HepG2 (cell line): ENCODE data around the gene S100A9. TPM values are rescaled to one million over a fixed set of nuclear protein-coding genes. Genes with fewer than 3 reads are reported as not detected.

Source experiments
- ATAC-seq: fragments of 200-7000 bp; cut with Tn5 transposase; 3 replicates; pipeline ENCODE4 v1.9.1; 2020; ENCODE audit warnings: mild to moderate bottlenecking, moderate library complexity
- BruUV-seq: library from RNA; stranded (reverse); fragments of 400-500 nt; replicated peaks from 2 replicates; lab custom pipeline; 2021; lab: Mats Ljungman, UMichigan
- CTCF ChIA-PET: fragments of 300-600 bp; formaldehyde crosslinking; extraction: SDS; loops from one replicate; lab custom pipeline; 2021; ENCODE audit warnings: low total read pairs, inconsistent platforms, low intra/inter-chr PET ratio; lab: Yijun Ruan, JAX
- POLR2A ChIA-PET: fragments of 350-600 bp; sonication (Branson Sonifier 250); formaldehyde crosslinking; loops from one replicate; lab custom pipeline; 2020; ENCODE audit warnings: antibody characterized with exemption, inconsistent platforms; lab: Yijun Ruan, JAX
- DNase-seq: peaks from one replicate; pipeline ENCODE4 v3.0.0-alpha.2; 2015; ENCODE audit warnings: low spot score
- FAIRE-seq: peaks from 3 replicates; lab custom pipeline; 2011; peaks lifted over from hg19 to GRCh38; lab: Jason Lieb, UNC
- H2AFZ ChIP-seq: one replicate; pipeline ENCODE4 v1.6.1; 2011; ENCODE audit warnings: low read length, inconsistent platforms
- H3K27ac ChIP-seq: fragments of 300-600 bp; 3 replicates; pipeline ENCODE4 v1.8.0; 2011; ENCODE audit warnings: mixed run types, mild to moderate bottlenecking, mixed read lengths, low read length, inconsistent platforms; ENCODE audit not compliant: insufficient read depth; ENCODE audit errors: extremely low read length
- H3K27me3 ChIP-seq, 2 experiments: fragments of 200-600 bp in 1 of 2; 2 replicates in 1 of 2; 3 replicates in 1 of 2; pipeline versions ENCODE4 v1.6.0 to v1.8.0; 2011; ENCODE audit warnings: low read length in 2 of 2, mild to moderate bottlenecking in 2 of 2, moderate library complexity in 2 of 2, inconsistent platforms in 1 of 2; ENCODE audit not compliant: insufficient read depth in 2 of 2, control insufficient read depth in 1 of 2
- H3K36me3 ChIP-seq, 2 experiments: fragments of 200-600 bp in 1 of 2; replicated peaks in 1 of 2; 2 replicates in 1 of 2; 3 replicates in 1 of 2; pipeline versions ENCODE4 v1.5.1 to v1.8.0; 2011; ENCODE audit warnings: low read length in 2 of 2, inconsistent platforms in 1 of 2; ENCODE audit not compliant: insufficient read depth in 2 of 2, control insufficient read depth in 1 of 2
- H3K4me1 ChIP-seq: 2 replicates; pipeline ENCODE4 v1.5.1; 2012; ENCODE audit warnings: low read length, inconsistent platforms; ENCODE audit not compliant: insufficient read depth
- H3K4me2 ChIP-seq: 2 replicates; pipeline ENCODE4 v1.6.0; 2011; ENCODE audit warnings: low read depth, low read length, inconsistent platforms
- H3K4me3 ChIP-seq, 3 experiments: fragments of 200-600 bp in 1 of 3; sonication (generic), shearing (Covaris generic) in 1 of 3; replicated peaks in 1 of 3; 2 replicates each; pipeline ENCODE4 v1.5.1; 2011 to 2016; ENCODE audit warnings: low read length in 3 of 3, inconsistent platforms in 2 of 3, low read depth in 2 of 3, mild to moderate bottlenecking in 2 of 3, control low read depth in 1 of 3, mixed read lengths in 1 of 3; ENCODE audit not compliant: insufficient read depth in 1 of 3
- H3K79me2 ChIP-seq: one replicate; pipeline ENCODE4 v1.6.1; 2011; ENCODE audit warnings: low read length, inconsistent platforms; ENCODE audit not compliant: insufficient read depth
- H3K9ac ChIP-seq: 2 replicates; pipeline ENCODE4 v1.6.0; 2011; ENCODE audit warnings: mild to moderate bottlenecking, low read depth, low read length, inconsistent platforms; ENCODE audit not compliant: insufficient read depth
- H3K9me3 ChIP-seq: 2 replicates; pipeline ENCODE4 v1.5.1; 2012; ENCODE audit warnings: mild to moderate bottlenecking, low read length
- H4K20me1 ChIP-seq: 2 replicates; pipeline ENCODE4 v1.6.0; 2011; ENCODE audit warnings: inconsistent platforms, mild to moderate bottlenecking, low read length, moderate library complexity; ENCODE audit not compliant: insufficient read depth
- HES4 ChIP-seq: sonication (generic); formaldehyde crosslinking; IDR thresholded peaks from 2 replicates; pipeline ENCODE4 v1.9.0; 2021; ENCODE audit warnings: mild to moderate bottlenecking, missing genetic modification reagents, borderline replicate concordance
- MED8 ChIP-seq: sonication (generic); formaldehyde crosslinking; IDR thresholded peaks from 2 replicates; pipeline ENCODE4 v1.8.1; 2023; ENCODE audit warnings: mild to moderate bottlenecking, missing genetic modification reagents; ENCODE audit not compliant: insufficient replicate concordance
- SAFB2 ChIP-seq: sonication (generic); formaldehyde crosslinking; IDR thresholded peaks from 2 replicates; pipeline ENCODE4 v1.5.1; 2020; ENCODE audit warnings: missing genetic modification reagents, low read depth, mild to moderate bottlenecking, borderline replicate concordance
- XBP1 ChIP-seq: sonication (generic); formaldehyde crosslinking; IDR thresholded peaks from 2 replicates; pipeline ENCODE4 v1.5.0; 2020; ENCODE audit warnings: missing genetic modification reagents
- ZBTB3 ChIP-seq: sonication (generic); formaldehyde crosslinking; IDR thresholded peaks from 2 replicates; pipeline ENCODE4 v1.4.0; 2020; ENCODE audit warnings: low read depth, mild to moderate bottlenecking, moderate library complexity, missing genetic modification reagents, borderline replicate concordance
- ZFX ChIP-seq: sonication (generic); formaldehyde crosslinking; IDR thresholded peaks from 2 replicates; pipeline ENCODE4 v1.4.0; 2020; ENCODE audit warnings: mild to moderate bottlenecking, low read depth, missing genetic modification reagents, moderate library complexity
- ZNF253 ChIP-seq: sonication (generic); formaldehyde crosslinking; IDR thresholded peaks from 2 replicates; pipeline ENCODE4 v1.8.0; 2022; ENCODE audit warnings: mild to moderate bottlenecking, missing genetic modification reagents, borderline replicate concordance
- ZNF441 ChIP-seq: sonication (generic); formaldehyde crosslinking; IDR thresholded peaks from 2 replicates; pipeline ENCODE4 v1.7.0; 2021; ENCODE audit warnings: missing genetic modification reagents, borderline replicate concordance
- ZNF746 ChIP-seq: sonication (generic); formaldehyde crosslinking; IDR thresholded peaks from 2 replicates; pipeline ENCODE4 v1.8.0; 2022; ENCODE audit warnings: mild to moderate bottlenecking, missing genetic modification reagents
- ZNF816 ChIP-seq: sonication (generic); formaldehyde crosslinking; IDR thresholded peaks from 2 replicates; pipeline ENCODE4 v1.8.0; 2022; ENCODE audit warnings: missing genetic modification reagents, mild to moderate bottlenecking, borderline replicate concordance
- ZNF879 ChIP-seq: sonication (generic); formaldehyde crosslinking; IDR thresholded peaks from 2 replicates; pipeline ENCODE4 v1.8.1; 2023; ENCODE audit warnings: missing genetic modification reagents
- WGBS: methylation state at CpG from one replicate; pipeline ENCODE4 v1.1.6; 2017; ENCODE audit warnings: low lambda C conversion rate; 5-methylcytosine and 5-hydroxymethylcytosine counted together
- in situ Hi-C: cut with HindIII; loops from 2 replicates; pipeline ENCODE4 v1.10.0; 2017; ENCODE audit warnings: low pct_unique_long_range_greater_than_20kb; ENCODE audit not compliant: extremely low pct_ligation_motif_present
- intact Hi-C: fragments of 100-400 bp; cut with micrococcal nuclease; formaldehyde crosslinking; loops from one replicate; pipeline ENCODE4 v1.10.0; 2022; ENCODE audit not compliant: unreplicated experiment
- polyA plus RNA-seq, 8 experiments: library from polyadenylated mRNA; depleted of rRNA in 3 of 8; stranded (reverse) in 7 of 8; unstranded in 1 of 8; fragments of >200 nt; fragmentation: Illumina TruSeq in 4 of 8; extraction: Trizol in 4 of 8; gene quantifications; 2 replicates each; pipeline versions ENCODE4 v1.2.1 to v1.2.3, GENCODE V29; 2011 to 2016; ENCODE audit warnings: low read depth in 4 of 8, missing spikeins in 1 of 8, mixed read lengths in 1 of 8; ENCODE audit not compliant: insufficient read depth in 1 of 8
- total RNA-seq, 5 experiments: library from RNA; depleted of rRNA; stranded (reverse); fragments of >200 nt; fragmentation: Illumina TruSeq; extraction: Trizol; gene quantifications; 2 replicates each; pipeline ENCODE4 v1.2.3, GENCODE V29; 2016; ENCODE audit warnings: low read depth in 1 of 5
- TF ChIP-seq, protein P1 (sequence below): sonication (generic); formaldehyde crosslinking; IDR thresholded peaks from 2 replicates; pipeline ENCODE4 v1.5.0; 2020; ENCODE audit warnings: missing genetic modification reagents, mild to moderate bottlenecking, borderline replicate concordance
- TF ChIP-seq, protein P2 (sequence below): sonication (generic); formaldehyde crosslinking; IDR thresholded peaks from 2 replicates; pipeline ENCODE4 v1.4.0; 2020; ENCODE audit warnings: missing genetic modification reagents, borderline replicate concordance

Gene S100A9
- total and polyA plus RNA-seq, 2 of the 13 experiments (the other 11 are each of a cell fraction or from before 2014, with no cell fraction given), result 0.31 to 0.69 TPM

DNA sequence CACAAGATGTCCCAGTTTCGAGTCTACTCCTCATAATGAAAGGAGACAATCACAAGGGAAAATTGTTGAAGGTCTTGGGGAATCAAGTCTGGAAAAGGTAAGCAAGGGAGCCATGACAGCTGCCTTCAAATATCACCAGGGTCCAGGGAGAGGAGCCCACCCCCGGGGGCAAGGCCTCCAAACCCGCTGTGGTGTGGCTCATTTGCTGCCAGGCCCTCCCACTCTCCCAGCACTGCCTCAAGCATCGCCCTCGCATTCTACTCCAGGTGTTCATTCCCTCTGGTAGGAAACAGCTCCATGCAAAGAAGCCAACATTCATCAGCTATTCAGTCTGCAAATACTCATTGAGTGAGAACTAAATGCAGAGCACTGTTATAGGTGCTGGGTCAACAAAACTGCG lies 8.6 kb downstream of the S100A9 start:
- BruUV-seq, result no TSS peak
- in situ Hi-C loops (no loop called here), intact Hi-C loops (no loop called here)
- H3K4me1 ChIP-seq, result no peaks in the 10 kb centered on the region
- CTCF ChIA-PET, result no interaction called here
- FAIRE-seq (no peak), ATAC-seq (no peak), DNase-seq (no peak)
- no peak overlapping the region for H3K4me2 ChIP-seq
- under 1% methylated on average over 4 of the region's 6 CpGs for WGBS
- H3K27me3 ChIP-seq, result peaks cover 1 to 5% of the 10 kb centered on the region in 2 experiments; a peak in 1 of 5 replicates
- no peaks in the 10 kb centered on the region for H4K20me1 ChIP-seq
- no peaks in the 10 kb centered on the region for H3K36me3 ChIP-seq
- H3K9ac ChIP-seq, result no peak overlapping the region
- H3K27ac ChIP-seq, result no peak overlapping the region
- no peak overlapping the region for H2AFZ ChIP-seq
- H3K79me2 ChIP-seq, result no peaks in the 10 kb centered on the region
- no peak overlapping the region for H3K4me3 ChIP-seq
- TF ChIP-seq HES4, result no peak
- TF ChIP-seq ZNF746 (CRISPR knock-in tag), result no peak
- TF ChIP-seq, protein P1, sequence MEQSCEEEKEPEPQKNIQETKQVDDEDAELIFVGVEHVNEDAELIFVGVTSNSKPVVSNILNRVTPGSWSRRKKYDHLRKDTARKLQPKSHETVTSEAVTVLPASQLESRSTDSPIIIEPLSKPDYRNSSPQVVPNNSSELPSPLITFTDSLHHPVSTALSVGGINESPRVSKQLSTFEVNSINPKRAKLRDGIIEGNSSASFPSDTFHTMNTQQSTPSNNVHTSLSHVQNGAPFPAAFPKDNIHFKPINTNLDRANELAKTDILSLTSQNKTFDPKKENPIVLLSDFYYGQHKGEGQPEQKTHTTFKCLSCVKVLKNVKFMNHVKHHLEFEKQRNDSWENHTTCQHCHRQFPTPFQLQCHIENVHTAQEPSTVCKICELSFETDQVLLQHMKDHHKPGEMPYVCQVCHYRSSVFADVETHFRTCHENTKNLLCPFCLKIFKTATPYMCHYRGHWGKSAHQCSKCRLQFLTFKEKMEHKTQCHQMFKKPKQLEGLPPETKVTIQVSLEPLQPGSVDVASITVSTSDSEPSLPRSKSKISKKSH, result no peak
- no peak for TF ChIP-seq XBP1 (CRISPR knock-in tag)
- no peak for TF ChIP-seq ZNF816 (CRISPR knock-in tag)
- TF ChIP-seq ZBTB3, result no peak
- no peak for TF ChIP-seq ZNF253 (CRISPR knock-in tag)
- TF ChIP-seq ZNF441 (CRISPR knock-in tag), result no peak
- TF ChIP-seq, protein P2, sequence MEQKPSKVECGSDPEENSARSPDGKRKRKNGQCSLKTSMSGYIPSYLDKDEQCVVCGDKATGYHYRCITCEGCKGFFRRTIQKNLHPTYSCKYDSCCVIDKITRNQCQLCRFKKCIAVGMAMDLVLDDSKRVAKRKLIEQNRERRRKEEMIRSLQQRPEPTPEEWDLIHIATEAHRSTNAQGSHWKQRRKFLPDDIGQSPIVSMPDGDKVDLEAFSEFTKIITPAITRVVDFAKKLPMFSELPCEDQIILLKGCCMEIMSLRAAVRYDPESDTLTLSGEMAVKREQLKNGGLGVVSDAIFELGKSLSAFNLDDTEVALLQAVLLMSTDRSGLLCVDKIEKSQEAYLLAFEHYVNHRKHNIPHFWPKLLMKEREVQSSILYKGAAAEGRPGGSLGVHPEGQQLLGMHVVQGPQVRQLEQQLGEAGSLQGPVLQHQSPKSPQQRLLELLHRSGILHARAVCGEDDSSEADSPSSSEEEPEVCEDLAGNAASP, result no peak
- no peak for TF ChIP-seq ZFX
- TF ChIP-seq MED8 (CRISPR knock-in tag), result no peak
- no peak for TF ChIP-seq ZNF879
- TF ChIP-seq SAFB2 (CRISPR knock-in tag), result no peak
- no peaks in the 10 kb centered on the region for H3K9me3 ChIP-seq
- POLR2A ChIA-PET, result no interaction called here
